ENCODE measurements around the gene CSNK1D. TPM values are rescaled to one million over a fixed set of nuclear protein-coding genes. Genes with fewer than 3 reads are reported as not detected.

Gene CSNK1D
- total RNA-seq: 100 to 1,000 TPM in 1 of 2 donors, 10 to 100 TPM in 1; 37.6 to 116 TPM

- Histone ChIP-seq H3K27ac (peak within 1 kb of the TSS; percentile 93 to 100 (median 98)), H3K27me3 (no peaks in the 10 kb centered on the region), H3K9me3 (no peaks in the 10 kb centered on the region), H3K4me3 (peak within 1 kb of the TSS; percentile 59 to 94), H3K36me3 (replicated peaks in 1 of 2; ENCODE audit: insufficient read depth in 1 of 2, low read depth in 2 of 2) (no peaks in the 10 kb centered on the region), H3K4me1 (peaks cover 62% of the 10 kb centered on the region)
- ATAC-seq (peak; percentile 91), DNase-seq (peak; percentile 94 to 97 (median 94))
- 4% methylated on average over 54 of the region's 80 CpGs; no CpG with 5 or more reads in 1 of the 2 donors for WGBS, 2 donors
- TF ChIP-seq CTCF (IDR thresholded peaks at IDR 0.05): no peak
- peak; percentile 85 to 96 (median 95) for TF ChIP-seq POLR2A (IDR thresholded peaks at IDR 0.05)
- intact Hi-C loops (cut with DNase I): no loop called here
These were observed at the start of gene CSNK1D for GRCh38 chr17:82273327-82274133. Gene CSNK1D (minus strand): TSS chr17:82273700. CDS start chr17:82273381, 319 bp downstream.

GRCh38 chr17:82322526-82323453 lies 49.3 kb upstream of the CSNK1D start:
- 67 to 76% methylated on average over 13 to 27 of the region's 28 CpGs for WGBS, 2 donors
- peaks cover 7% of the 10 kb centered on the region for H3K4me1 ChIP-seq
- no peak for TF ChIP-seq POLR2A (IDR thresholded peaks at IDR 0.05)
- TF ChIP-seq CTCF (IDR thresholded peaks at IDR 0.05): no peak
- intact Hi-C loops (cut with DNase I): loop anchor here (5.0 kb wide), 1 partner anchor 85 kb away; no protein-coding TSS in a partner anchor
- no peaks in the 10 kb centered on the region for H3K9me3 ChIP-seq
- no peak for DNase-seq
- H3K27ac ChIP-seq: no peak overlapping the region
- no peak for ATAC-seq
- H3K27me3 ChIP-seq: no peaks in the 10 kb centered on the region
- H3K36me3 ChIP-seq (replicated peaks in 1 of 2; ENCODE audit: insufficient read depth in 1 of 2, low read depth in 2 of 2): no peaks in the 10 kb centered on the region
- no peak overlapping the region for H3K4me3 ChIP-seq

GRCh38 chr17:82321947-82322466 lies 48.5 kb upstream of the CSNK1D start:
- ATAC-seq (no peak), DNase-seq (no peak)
- intact Hi-C loops (cut with DNase I): loop anchor here (5.0 kb wide), 1 partner anchor 85 kb away; no protein-coding TSS in a partner anchor
- Histone ChIP-seq H3K4me3 (no peak overlapping the region), H3K27ac (no peak overlapping the region), H3K9me3 (no peaks in the 10 kb centered on the region), H3K27me3 (no peaks in the 10 kb centered on the region), H3K4me1 (peaks cover 7% of the 10 kb centered on the region), H3K36me3 (replicated peaks in 1 of 2; ENCODE audit: insufficient read depth in 1 of 2, low read depth in 2 of 2) (no peaks in the 10 kb centered on the region)
- WGBS, 2 donors: 49 to 53% methylated on average over 8 to 21 of the region's 21 CpGs
- TF ChIP-seq CTCF (IDR thresholded peaks at IDR 0.05) (no peak), POLR2A (IDR thresholded peaks at IDR 0.05) (no peak)

DNA sequence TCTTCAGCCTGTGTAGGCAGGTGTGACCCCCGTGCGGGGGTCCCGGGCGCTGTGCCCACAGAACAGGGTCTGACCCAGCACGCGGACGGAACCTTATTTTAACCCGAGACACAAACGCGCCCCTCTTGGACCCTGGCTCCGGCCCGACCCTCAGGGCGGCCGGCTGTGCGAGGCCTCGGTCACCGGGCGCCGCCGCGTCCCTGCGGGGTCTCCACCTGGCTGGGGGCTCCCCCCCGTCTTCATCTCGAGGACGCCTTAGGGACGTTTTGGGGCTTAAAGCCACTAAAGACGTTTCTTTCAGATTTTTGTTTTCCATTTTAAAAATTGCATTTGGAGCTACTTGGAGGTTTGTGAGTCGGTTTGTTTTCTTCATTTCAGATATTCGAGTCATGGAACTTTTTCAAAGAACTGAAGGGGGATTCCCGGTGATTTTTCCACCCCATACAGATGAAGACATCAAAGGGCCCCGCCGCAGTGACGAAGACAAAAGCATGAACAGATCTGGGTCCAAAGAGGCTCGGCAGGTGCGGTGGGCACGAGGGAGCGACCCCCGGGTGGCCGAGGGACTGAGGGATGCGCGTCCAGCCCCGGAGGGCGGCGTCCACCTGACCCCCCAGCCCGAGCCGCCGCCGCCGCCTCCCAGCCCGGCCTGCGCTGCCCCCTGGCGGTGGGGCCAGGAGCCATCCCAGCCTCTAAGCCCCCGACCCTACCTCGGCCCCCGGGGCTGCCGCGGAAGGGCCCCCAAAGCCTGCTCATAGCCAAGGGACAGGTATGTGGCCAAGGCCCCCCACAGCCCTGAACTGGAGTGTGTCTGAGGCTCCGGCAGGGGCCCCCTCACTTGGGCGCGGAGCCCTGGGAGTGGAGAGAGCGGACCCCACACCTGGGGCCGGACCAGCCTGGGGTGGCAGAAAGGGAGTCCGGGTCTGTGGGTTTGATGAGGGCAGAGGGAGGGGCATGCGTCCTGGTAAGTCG lies 47.7 kb upstream of the CSNK1D start:
- TF ChIP-seq CTCF (IDR thresholded peaks at IDR 0.05) (peak; percentile 75 to 95 (median 87)), POLR2A (IDR thresholded peaks at IDR 0.05) (no peak)
- H3K9me3 ChIP-seq: no peaks in the 10 kb centered on the region
- DNase-seq: peak in 2 of 4 donors; percentile 48 to 51
- ATAC-seq: peak; percentile 41
- H3K27me3 ChIP-seq: no peaks in the 10 kb centered on the region
- 46 to 47% methylated on average over 40 to 55 of the region's 65 CpGs for WGBS, 2 donors
- H3K27ac ChIP-seq: no peak overlapping the region
- H3K36me3 ChIP-seq (replicated peaks in 1 of 2; ENCODE audit: insufficient read depth in 1 of 2, low read depth in 2 of 2): no peaks in the 10 kb centered on the region
- no peak overlapping the region for H3K4me3 ChIP-seq
- intact Hi-C loops (cut with DNase I): loop anchor here (5.0 kb wide), 1 partner anchor 84 kb away; no protein-coding TSS in a partner anchor
- H3K4me1 ChIP-seq: peaks cover 7% of the 10 kb centered on the region

Data from body of pancreas (tissue), 4 donors.